ENCODE measurements around the gene TMEM156. TPM values are rescaled to one million over a fixed set of nuclear protein-coding genes. Genes with fewer than 3 reads are reported as not detected.

TMEM156 gene
- total RNA-seq, 1 experiment from 2014 or later = 14.1 TPM

DNA sequence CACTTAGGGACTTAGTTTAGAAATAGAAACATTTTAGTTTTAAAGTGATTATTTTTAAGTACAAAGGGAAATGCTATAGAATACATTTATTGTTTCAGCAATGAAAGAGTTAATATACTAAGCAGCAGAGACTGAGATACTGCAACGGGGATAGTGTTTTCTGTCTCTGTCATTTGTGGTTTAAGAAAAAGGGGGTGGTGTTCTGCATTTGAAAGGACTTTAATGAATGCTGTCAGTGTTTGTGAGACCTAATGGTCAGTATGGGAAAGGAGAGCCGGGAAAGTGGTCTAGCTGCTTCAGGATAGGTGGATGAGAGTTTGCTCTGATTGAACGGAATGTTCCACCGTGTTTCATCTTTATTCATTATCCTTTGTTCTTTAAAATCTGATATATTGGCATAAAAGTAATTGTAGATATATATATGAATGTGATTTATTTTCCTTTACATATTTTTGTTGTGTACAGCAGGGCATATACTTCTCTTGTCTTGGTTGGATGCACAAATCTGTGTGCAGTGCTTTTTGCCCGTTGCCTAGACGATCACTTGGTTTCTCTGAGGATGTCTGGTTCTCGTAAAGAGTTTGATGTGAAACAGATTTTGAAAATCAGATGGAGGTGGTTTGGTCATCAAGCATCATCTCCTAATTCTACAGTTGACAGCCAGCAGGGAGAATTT is 30.0 kb upstream of the TMEM156 start, which contains the start of gene KLHL5:
Gene KLHL5 (plus strand): TSS at position 139 of the 676 bp plus-strand sequence. CDS start 421 bp downstream, at position 560.
- intact Hi-C loops (cut with micrococcal nuclease; ENCODE audit: unreplicated experiment) = no loop called here
- no peaks in the 10 kb centered on the region for H3K9me3 Mint-ChIP-seq (ENCODE audit: low read depth, unreplicated experiment)
- H3K4me3 Mint-ChIP-seq (ENCODE audit: low read depth, unreplicated experiment) = no peak within 1 kb of the TSS
- H3K27me3 Mint-ChIP-seq (ENCODE audit: unreplicated experiment) = no peaks in the 10 kb centered on the region
- peaks cover 21% of the 10 kb centered on the region for H3K4me1 Mint-ChIP-seq (ENCODE audit: low read depth, unreplicated experiment)
- BruUV-seq (replicated peaks) = no TSS peak
- H3K27ac Mint-ChIP-seq (ENCODE audit: unreplicated experiment) = no peak within 1 kb of the TSS
- no peak for DNase-seq
- TF ChIP-seq, protein P1, sequence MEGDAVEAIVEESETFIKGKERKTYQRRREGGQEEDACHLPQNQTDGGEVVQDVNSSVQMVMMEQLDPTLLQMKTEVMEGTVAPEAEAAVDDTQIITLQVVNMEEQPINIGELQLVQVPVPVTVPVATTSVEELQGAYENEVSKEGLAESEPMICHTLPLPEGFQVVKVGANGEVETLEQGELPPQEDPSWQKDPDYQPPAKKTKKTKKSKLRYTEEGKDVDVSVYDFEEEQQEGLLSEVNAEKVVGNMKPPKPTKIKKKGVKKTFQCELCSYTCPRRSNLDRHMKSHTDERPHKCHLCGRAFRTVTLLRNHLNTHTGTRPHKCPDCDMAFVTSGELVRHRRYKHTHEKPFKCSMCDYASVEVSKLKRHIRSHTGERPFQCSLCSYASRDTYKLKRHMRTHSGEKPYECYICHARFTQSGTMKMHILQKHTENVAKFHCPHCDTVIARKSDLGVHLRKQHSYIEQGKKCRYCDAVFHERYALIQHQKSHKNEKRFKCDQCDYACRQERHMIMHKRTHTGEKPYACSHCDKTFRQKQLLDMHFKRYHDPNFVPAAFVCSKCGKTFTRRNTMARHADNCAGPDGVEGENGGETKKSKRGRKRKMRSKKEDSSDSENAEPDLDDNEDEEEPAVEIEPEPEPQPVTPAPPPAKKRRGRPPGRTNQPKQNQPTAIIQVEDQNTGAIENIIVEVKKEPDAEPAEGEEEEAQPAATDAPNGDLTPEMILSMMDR (IDR thresholded peaks at IDR 0.05; ENCODE audit: unreplicated experiment) = no peak
- H3K36me3 Mint-ChIP-seq (ENCODE audit: insufficient read depth, unreplicated experiment) = no peaks in the 10 kb centered on the region
- CTCF ChIA-PET = no interaction called here

DNA sequence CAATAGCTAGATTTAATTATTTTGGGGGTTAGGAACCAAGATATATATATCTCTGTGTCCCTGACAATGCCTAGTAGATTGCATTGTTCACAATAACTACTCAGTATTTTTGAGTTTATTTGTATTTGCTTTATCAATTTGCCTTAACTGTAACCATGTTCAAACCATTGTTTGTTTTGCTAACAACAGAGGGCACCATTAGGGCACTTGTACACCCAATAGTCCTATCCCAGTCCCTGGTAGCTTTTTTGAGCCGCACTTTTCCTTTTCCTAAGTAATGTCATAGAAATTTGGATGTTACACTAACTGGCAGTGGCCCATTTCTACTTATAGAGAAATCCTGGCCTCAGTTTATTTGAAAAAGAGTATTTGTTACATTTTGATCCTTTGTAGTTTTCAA is 29.2 kb upstream of the TMEM156 start:
- no peaks in the 10 kb centered on the region for H3K27me3 Mint-ChIP-seq (ENCODE audit: unreplicated experiment)
- TF ChIP-seq, protein P1 (IDR thresholded peaks at IDR 0.05; ENCODE audit: unreplicated experiment) = no peak
- peaks cover 21% of the 10 kb centered on the region for H3K4me1 Mint-ChIP-seq (ENCODE audit: low read depth, unreplicated experiment)
- no TSS peak for BruUV-seq (replicated peaks)
- no peak overlapping the region for H3K27ac Mint-ChIP-seq (ENCODE audit: unreplicated experiment)
- no peak overlapping the region for H3K4me3 Mint-ChIP-seq (ENCODE audit: low read depth, unreplicated experiment)
- H3K9me3 Mint-ChIP-seq (ENCODE audit: low read depth, unreplicated experiment) = no peaks in the 10 kb centered on the region
- DNase-seq = no peak
- CTCF ChIA-PET = no interaction called here
- intact Hi-C loops (cut with micrococcal nuclease; ENCODE audit: unreplicated experiment) = no loop called here
- no peaks in the 10 kb centered on the region for H3K36me3 Mint-ChIP-seq (ENCODE audit: insufficient read depth, unreplicated experiment)

DNA sequence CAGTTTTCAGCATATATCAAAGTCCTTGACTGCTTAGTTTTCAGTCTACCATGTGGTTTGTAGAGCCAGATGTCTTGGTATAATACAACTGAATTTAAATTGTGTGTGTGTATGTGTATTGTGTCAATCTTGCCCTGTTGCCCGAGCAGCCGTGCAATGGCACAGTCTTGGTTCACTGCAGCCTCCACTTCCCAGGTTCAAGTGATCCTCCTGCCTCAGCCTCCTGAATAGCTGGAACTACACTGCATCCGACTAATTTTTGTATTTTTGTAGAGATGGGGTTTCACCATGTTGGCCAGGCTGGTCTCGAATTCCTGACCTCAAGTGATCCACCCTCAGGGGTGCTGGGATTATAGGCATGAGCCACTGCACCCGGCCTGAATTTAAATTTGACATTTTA is 23.8 kb upstream of the TMEM156 start:
- CTCF ChIA-PET = interaction anchor here (0.6 kb wide), 1 partner anchor 162 kb away, joined by 7 read pairs; no protein-coding TSS in a partner anchor

DNA sequence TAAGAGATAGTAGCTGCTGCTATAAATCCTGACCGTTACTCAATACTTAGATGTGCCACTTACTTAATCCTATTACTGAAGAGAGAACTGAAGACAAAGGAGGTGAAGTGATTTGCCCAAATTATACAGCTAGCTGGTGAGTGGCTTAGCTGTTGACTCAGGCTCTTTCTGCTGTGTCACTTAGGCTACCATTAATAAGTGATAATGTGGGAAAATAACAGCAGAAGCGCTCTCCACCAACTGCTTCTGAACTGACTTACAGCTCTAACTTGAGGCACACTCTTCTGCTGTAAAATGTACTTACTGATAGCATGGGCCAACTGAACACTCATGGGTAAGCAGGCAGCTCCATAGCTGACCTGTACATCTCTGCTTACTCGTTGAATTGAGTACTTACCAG is 22.3 kb upstream of the TMEM156 start:
- no TSS peak for BruUV-seq (replicated peaks)
- intact Hi-C loops (cut with micrococcal nuclease; ENCODE audit: unreplicated experiment) = no loop called here
- H3K27me3 Mint-ChIP-seq (ENCODE audit: unreplicated experiment) = no peaks in the 10 kb centered on the region
- H3K36me3 Mint-ChIP-seq (ENCODE audit: insufficient read depth, unreplicated experiment) = no peaks in the 10 kb centered on the region
- TF ChIP-seq, protein P1 (IDR thresholded peaks at IDR 0.05; ENCODE audit: unreplicated experiment) = no peak
- H3K4me3 Mint-ChIP-seq (ENCODE audit: low read depth, unreplicated experiment) = no peak overlapping the region
- H3K4me1 Mint-ChIP-seq (ENCODE audit: low read depth, unreplicated experiment) = no peaks in the 10 kb centered on the region
- no peaks in the 10 kb centered on the region for H3K9me3 Mint-ChIP-seq (ENCODE audit: low read depth, unreplicated experiment)
- CTCF ChIA-PET = interaction anchor here (0.7 kb wide), 1 partner anchor 24 kb away, joined by 5 read pairs; no protein-coding TSS in a partner anchor
- no peak for DNase-seq
- H3K27ac Mint-ChIP-seq (ENCODE audit: unreplicated experiment) = no peak overlapping the region

More for the DNA sequence above, 23.8 kb upstream of the TMEM156 start:
- no peak for DNase-seq
- Mint-ChIP-seq H3K9me3 (ENCODE audit: low read depth, unreplicated experiment) (no peaks in the 10 kb centered on the region), H3K4me3 (ENCODE audit: low read depth, unreplicated experiment) (no peak overlapping the region), H3K27ac (ENCODE audit: unreplicated experiment) (no peak overlapping the region), H3K4me1 (ENCODE audit: low read depth, unreplicated experiment) (peaks cover 10% of the 10 kb centered on the region), H3K36me3 (ENCODE audit: insufficient read depth, unreplicated experiment) (no peaks in the 10 kb centered on the region), H3K27me3 (ENCODE audit: unreplicated experiment) (no peaks in the 10 kb centered on the region)
- TF ChIP-seq, protein P1 (IDR thresholded peaks at IDR 0.05; ENCODE audit: unreplicated experiment) = no peak
- intact Hi-C loops (cut with micrococcal nuclease; ENCODE audit: unreplicated experiment) = no loop called here
- BruUV-seq (replicated peaks) = no TSS peak
